Measurements from ENCODE around the gene CIT. TPM values are rescaled to one million over a fixed set of nuclear protein-coding genes. Genes with fewer than 3 reads are reported as not detected.

The CIT gene
- total and polyA plus RNA-seq, 4 donors: 0.31 to 24.7 (median 1.8) TPM

- TF ChIP-seq ATF3 (IDR thresholded peaks at IDR 0.05) (no peak), CTCF (IDR thresholded peaks at IDR 0.05; ENCODE audit: low read depth, low read length, missing input control) (no peak), HNF4A (conservative IDR thresholded peaks at IDR 0.05) (no peak)
Observed at GRCh38 chr12:119910586-119910985, 33.5 kb upstream of the CIT start (continued).

- H3K9me3 ChIP-seq (ENCODE audit: control insufficient read depth in 4 of 4, low read length in 3 of 4): no peaks in the 10 kb centered on the region
- H3K27me3 ChIP-seq (ENCODE audit: control insufficient read depth in 4 of 4, insufficient read depth in 4 of 4, low read length in 3 of 4): no peaks in the 10 kb centered on the region
- peak; percentile 78 for TF ChIP-seq CTCF (IDR thresholded peaks at IDR 0.05; ENCODE audit: low read depth, low read length, missing input control)
- no peak for TF ChIP-seq HNF4G (IDR thresholded peaks at IDR 0.05)
- TF ChIP-seq GABPA (IDR thresholded peaks at IDR 0.05 in 1 of 2, conservative IDR thresholded peaks at IDR 0.05 in 1 of 2): no peak
- no peak for TF ChIP-seq ATF3 (IDR thresholded peaks at IDR 0.05)
- TF ChIP-seq HNF4A (conservative IDR thresholded peaks at IDR 0.05): peak in 1 of 2 donors; percentile 8
- TF ChIP-seq YY1 (IDR thresholded peaks at IDR 0.05): no peak
- TF ChIP-seq RAD21 (IDR thresholded peaks at IDR 0.05): peak; percentile 79 to 87
- no peak overlapping the region for H3K9ac ChIP-seq (ENCODE audit: low read depth in 1 of 2, low read length in 2 of 2)
- no peak overlapping the region for H3K4me3 ChIP-seq (ENCODE audit: low read depth in 1 of 3, low read length in 3 of 3)
- no peak overlapping the region for H3K27ac ChIP-seq (ENCODE audit: low read depth in 1 of 2, low read length in 2 of 2)
- H3K36me3 ChIP-seq (ENCODE audit: control insufficient read depth in 4 of 4, insufficient read depth in 3 of 4, low read depth in 1 of 4, low read length in 3 of 4): no peaks in the 10 kb centered on the region
- 1% methylated on average over 5 of the region's 5 CpGs for WGBS
- H3K4me1 ChIP-seq (ENCODE audit: control insufficient read depth in 4 of 4, insufficient read depth in 4 of 4, low read length in 3 of 4): no peaks in the 10 kb centered on the region
- DNase-seq (ENCODE audit: low spot score): peak; percentile 58
Observed at GRCh38 chr12:119902084-119902509, 25.0 kb upstream of the CIT start.

- DNase-seq (ENCODE audit: low spot score): no peak
- H3K27ac ChIP-seq (ENCODE audit: low read depth in 1 of 2, low read length in 2 of 2): no peak overlapping the region
- H3K9me3 ChIP-seq (ENCODE audit: control insufficient read depth in 4 of 4, low read length in 3 of 4): no peaks in the 10 kb centered on the region
- H3K4me3 ChIP-seq (ENCODE audit: low read depth in 1 of 3, low read length in 3 of 3): no peak overlapping the region
- TF ChIP-seq YY1 (IDR thresholded peaks at IDR 0.05) (no peak), RAD21 (IDR thresholded peaks at IDR 0.05) (no peak), FOXA1 (IDR thresholded peaks at IDR 0.05) (no peak), TAF1 (conservative IDR thresholded peaks at IDR 0.05) (no peak), GABPA (IDR thresholded peaks at IDR 0.05 in 1 of 2, conservative IDR thresholded peaks at IDR 0.05 in 1 of 2) (no peak), SP1 (IDR thresholded peaks at IDR 0.05) (no peak), ZBTB33 (IDR thresholded peaks at IDR 0.05) (no peak), MAX (IDR thresholded peaks at IDR 0.05) (no peak), NR2F2 (IDR thresholded peaks at IDR 0.05) (no peak)
- H3K9ac ChIP-seq (ENCODE audit: low read depth in 1 of 2, low read length in 2 of 2): no peak overlapping the region
- WGBS: 73% methylated on average over 2 of the region's 2 CpGs
- no peaks in the 10 kb centered on the region for H3K27me3 ChIP-seq (ENCODE audit: control insufficient read depth in 4 of 4, insufficient read depth in 4 of 4, low read length in 3 of 4)
- H3K4me1 ChIP-seq (ENCODE audit: control insufficient read depth in 4 of 4, insufficient read depth in 4 of 4, low read length in 3 of 4): no peaks in the 10 kb centered on the region
- no peaks in the 10 kb centered on the region for H3K36me3 ChIP-seq (ENCODE audit: control insufficient read depth in 4 of 4, insufficient read depth in 3 of 4, low read depth in 1 of 4, low read length in 3 of 4)
Observed at GRCh38 chr12:119901670-119902069, 24.6 kb upstream of the CIT start.
